Activated CD8-positive, alpha-beta memory T cell treated with anti-CD3 and anti-CD28 coated beads, Interleukin-2, amount 10 ng/mL, durations not matched to agents 7 days and 5 days (primary cell): ENCODE data around the gene PLSCR2. TPM values are rescaled to one million over a fixed set of nuclear protein-coding genes. Genes with fewer than 3 reads are reported as not detected.

Experiments
- ATAC-seq: fragments of 150-1000 bp; cut with Tn5 transposase; one replicate; pipeline ENCODE4 v1.10.0; 2021; ENCODE audit warnings: moderate library complexity
- CTCF ChIA-PET: fragments of 350-600 bp; sonication (Branson Sonifier 250); formaldehyde crosslinking; loops from one replicate; lab custom pipeline; 2021; ENCODE audit warnings: antibody characterized with exemption; lab: Charles Lee
- DNase-seq: peaks from one replicate; pipeline ENCODE4 v3.0.0-alpha.2; 2020
- H3K27ac Mint-ChIP-seq: one replicate; pipeline ENCODE4 v1.8.0; 2021; ENCODE audit warnings: mild to moderate bottlenecking, mixed read lengths
- H3K27me3 Mint-ChIP-seq: one replicate; pipeline ENCODE4 v1.8.0; 2021; ENCODE audit warnings: mixed read lengths
- H3K36me3 Mint-ChIP-seq: one replicate; pipeline ENCODE4 v1.8.0; 2021; ENCODE audit warnings: mild to moderate bottlenecking, mixed read lengths
- H3K4me1 Mint-ChIP-seq: one replicate; pipeline ENCODE4 v1.8.0; 2021; ENCODE audit warnings: mixed read lengths
- H3K4me3 Mint-ChIP-seq: one replicate; pipeline ENCODE4 v1.8.0; 2021; ENCODE audit warnings: mild to moderate bottlenecking, moderate library complexity, mixed read lengths
- H3K9me3 Mint-ChIP-seq: one replicate; pipeline ENCODE4 v1.8.0; 2022; ENCODE audit warnings: low read depth, mixed read lengths
- total RNA-seq, 2 experiments: library from RNA; stranded (reverse); gene quantifications; one replicate each; pipeline ENCODE4 v1.2.3, GENCODE V29; 2021

PLSCR2 gene
- total RNA-seq, 2 experiments from 2014 or later: not detected

- ATAC-seq (no peak), DNase-seq (no peak)
- no peak overlapping the region for H3K27ac Mint-ChIP-seq
- H3K36me3 Mint-ChIP-seq: no peaks in the 10 kb centered on the region
- H3K4me3 Mint-ChIP-seq: no peak overlapping the region
- CTCF ChIA-PET: no interaction called here
- H3K9me3 Mint-ChIP-seq: no peaks in the 10 kb centered on the region
- peaks cover 12% of the 10 kb centered on the region for H3K27me3 Mint-ChIP-seq
- no peaks in the 10 kb centered on the region for H3K4me1 Mint-ChIP-seq
Measured at GRCh38 chr3:146387566-146387965, 81.8 kb downstream of the PLSCR2 start.

- Mint-ChIP-seq H3K36me3 (no peaks in the 10 kb centered on the region), H3K4me1 (no peaks in the 10 kb centered on the region), H3K27me3 (peaks cover 12% of the 10 kb centered on the region), H3K27ac (no peak overlapping the region), H3K4me3 (no peak overlapping the region), H3K9me3 (no peaks in the 10 kb centered on the region)
- CTCF ChIA-PET: no interaction called here
- no peak for DNase-seq
- ATAC-seq: no peak
Measured at GRCh38 chr3:146386936-146387335, 82.4 kb downstream of the PLSCR2 start.

- DNase-seq (no peak), ATAC-seq (no peak)
- Mint-ChIP-seq H3K9me3 (no peaks in the 10 kb centered on the region), H3K27me3 (peaks cover 10% of the 10 kb centered on the region), H3K27ac (no peak overlapping the region), H3K4me1 (no peaks in the 10 kb centered on the region), H3K36me3 (no peaks in the 10 kb centered on the region), H3K4me3 (no peak overlapping the region)
- CTCF ChIA-PET: no interaction called here
Measured at GRCh38 chr3:146384786-146385185, 84.6 kb downstream of the PLSCR2 start.

Other genes with a start within 250 kb of the PLSCR2 start
- gene PLSCR4, start 218.5 kb downstream of the PLSCR2 start, total RNA-seq: not detected
- gene PLSCR1, start 75.0 kb upstream of the PLSCR2 start, total RNA-seq: 100 to 1,000 TPM; 157 to 257 TPM
- gene PLSCR5, start 135.8 kb upstream of the PLSCR2 start, total RNA-seq: not detected